Measurements from ENCODE around the gene COTL1. TPM values are rescaled to one million over a fixed set of nuclear protein-coding genes. Genes with fewer than 3 reads are reported as not detected.

Gene COTL1
- total RNA-seq, 4 donors from 2014 or later, result 2.8 to 8.7 (median 6.2) TPM

GRCh38 chr16:84575914-84576313, 42.0 kb downstream of the COTL1 start:
- Histone ChIP-seq H3K27me3 (no peaks in the 10 kb centered on the region), H3K36me3 (no peaks in the 10 kb centered on the region), H3K9me3 (no peaks in the 10 kb centered on the region), H3K4me1 (no peaks in the 10 kb centered on the region), H3K27ac (no peak overlapping the region), H3K4me3 (no peak overlapping the region)
- intact Hi-C loops (cut with DNase I; ENCODE audit: low total_unique reads) (no loop called here), in situ Hi-C loops (cut with MboI; ENCODE audit: low sequenced_read_pairs in 4 of 4) (no loop called here)
- DNase-seq, result no peak
- no peak for ATAC-seq
- TF ChIP-seq CTCF (IDR thresholded peaks at IDR 0.05 in 4 of 5, conservative IDR thresholded peaks at IDR 0.05 in 1 of 5) (no peak), POLR2A (IDR thresholded peaks at IDR 0.05) (no peak)

GRCh38 chr16:84574191-84574590, 43.7 kb downstream of the COTL1 start:
- intact Hi-C loops (cut with DNase I; ENCODE audit: low total_unique reads), result no loop called here
- H3K4me3 ChIP-seq, result no peak overlapping the region
- DNase-seq, result no peak

GRCh38 chr16:84572096-84572495, 45.8 kb downstream of the COTL1 start:
- no peaks in the 10 kb centered on the region for H3K36me3 ChIP-seq
- ATAC-seq (no peak), DNase-seq (no peak)
- H3K4me3 ChIP-seq, result no peak overlapping the region
- H3K27ac ChIP-seq, result no peak overlapping the region
- TF ChIP-seq POLR2A (IDR thresholded peaks at IDR 0.05) (no peak), CTCF (IDR thresholded peaks at IDR 0.05 in 4 of 5, conservative IDR thresholded peaks at IDR 0.05 in 1 of 5) (no peak)
- intact Hi-C loops (cut with DNase I; ENCODE audit: low total_unique reads) (no loop called here), in situ Hi-C loops (cut with MboI; ENCODE audit: low sequenced_read_pairs in 4 of 4) (no loop called here)
- H3K9me3 ChIP-seq, result no peaks in the 10 kb centered on the region
- H3K27me3 ChIP-seq, result no peaks in the 10 kb centered on the region
- no peaks in the 10 kb centered on the region for H3K4me1 ChIP-seq

More at GRCh38 chr16:84574191-84574590, 43.7 kb downstream of the COTL1 start:
- no peaks in the 10 kb centered on the region for H3K27me3 ChIP-seq
- no peaks in the 10 kb centered on the region for H3K36me3 ChIP-seq
- in situ Hi-C loops (cut with MboI; ENCODE audit: low sequenced_read_pairs in 4 of 4), result no loop called here
- no peak for ATAC-seq
- no peaks in the 10 kb centered on the region for H3K9me3 ChIP-seq
- H3K27ac ChIP-seq, result no peak overlapping the region
- TF ChIP-seq POLR2A (IDR thresholded peaks at IDR 0.05), result no peak
- TF ChIP-seq CTCF (IDR thresholded peaks at IDR 0.05 in 4 of 5, conservative IDR thresholded peaks at IDR 0.05 in 1 of 5), result no peak
- no peaks in the 10 kb centered on the region for H3K4me1 ChIP-seq

- no peaks in the 10 kb centered on the region for H3K27me3 ChIP-seq
- H3K36me3 ChIP-seq, result no peaks in the 10 kb centered on the region
- H3K4me3 ChIP-seq, result no peak overlapping the region
- H3K27ac ChIP-seq, result no peak overlapping the region
- no peaks in the 10 kb centered on the region for H3K4me1 ChIP-seq
- DNase-seq (no peak), ATAC-seq (no peak)
- intact Hi-C loops (cut with DNase I; ENCODE audit: low total_unique reads), result no loop called here
- in situ Hi-C loops (cut with MboI; ENCODE audit: low sequenced_read_pairs in 4 of 4), result no loop called here
- no peaks in the 10 kb centered on the region for H3K9me3 ChIP-seq
- TF ChIP-seq CTCF (IDR thresholded peaks at IDR 0.05 in 4 of 5, conservative IDR thresholded peaks at IDR 0.05 in 1 of 5), result no peak
- TF ChIP-seq POLR2A (IDR thresholded peaks at IDR 0.05), result no peak
Measured at GRCh38 chr16:84571506-84571905, 46.4 kb downstream of the COTL1 start.

GRCh38 chr16:84570739-84571403, 47.0 kb downstream of the COTL1 start:
- Histone ChIP-seq H3K27ac (no peak overlapping the region), H3K27me3 (no peaks in the 10 kb centered on the region), H3K9me3 (no peaks in the 10 kb centered on the region), H3K36me3 (no peaks in the 10 kb centered on the region), H3K4me1 (no peaks in the 10 kb centered on the region), H3K4me3 (no peak overlapping the region)
- in situ Hi-C loops (cut with MboI; ENCODE audit: low sequenced_read_pairs in 4 of 4) (no loop called here), intact Hi-C loops (cut with DNase I; ENCODE audit: low total_unique reads) (no loop called here)
- ATAC-seq, result no peak
- no peak for DNase-seq
- TF ChIP-seq CTCF (IDR thresholded peaks at IDR 0.05 in 4 of 5, conservative IDR thresholded peaks at IDR 0.05 in 1 of 5) (no peak), POLR2A (IDR thresholded peaks at IDR 0.05) (no peak)
